HG03025 (cell line): Measurements from ENCODE around the gene PRDM8.
"Not testable (repeated sequence)": the region's sequence is repeated elsewhere in the genome, so short reads cannot be mapped to it uniquely, and the experiment has no call there.

ENCODE experiments used
- ATAC-seq: cut with Tn5 transposase; IDR thresholded peaks from one replicate; pipeline ENCODE4 v1.9.1; 2021; ENCODE audit warnings: mild to moderate bottlenecking, moderate library complexity; ENCODE audit not compliant: unreplicated experiment, low FRiP score

PRDM8 gene

GRCh38 chr4:80196922-80197573 lies at the start of gene PRDM8:
Gene PRDM8, plus strand, starts transcription at chr4:80197503. Its CDS starts 2,578 bp downstream, at chr4:80200081.
- no peak for ATAC-seq

- no peak for ATAC-seq
Measured at GRCh38 chr4:80150387-80151180, 46.7 kb upstream of the PRDM8 start.

GRCh38 chr4:80151981-80152380 lies 45.3 kb upstream of the PRDM8 start:
- no peak for ATAC-seq

- no peak for ATAC-seq
Measured at GRCh38 chr4:80153874-80154544, 43.3 kb upstream of the PRDM8 start.

- ATAC-seq: no peak
Measured at GRCh38 chr4:80154545-80154933, 42.8 kb upstream of the PRDM8 start.

- no peak for ATAC-seq
Measured at GRCh38 chr4:80155316-80155982, 41.9 kb upstream of the PRDM8 start.

- ATAC-seq: no peak
Measured at GRCh38 chr4:80156410-80156809, 40.9 kb upstream of the PRDM8 start.

GRCh38 chr4:80161413-80162058 lies 35.8 kb upstream of the PRDM8 start:
- ATAC-seq: no peak

- ATAC-seq: no peak
Measured at GRCh38 chr4:80162418-80162817, 34.9 kb upstream of the PRDM8 start.

- no peak for ATAC-seq
Measured at GRCh38 chr4:80165855-80166254, 31.4 kb upstream of the PRDM8 start.

- no peak for ATAC-seq
Measured at GRCh38 chr4:80171251-80171650, 26.1 kb upstream of the PRDM8 start.

GRCh38 chr4:80171656-80172055 lies 25.6 kb upstream of the PRDM8 start:
- ATAC-seq: no peak

GRCh38 chr4:80172203-80172602 lies 25.1 kb upstream of the PRDM8 start:
- peak; percentile 79 for ATAC-seq

- peak; percentile 59 for ATAC-seq
Measured at GRCh38 chr4:80173401-80173800, 23.9 kb upstream of the PRDM8 start.

GRCh38 chr4:80173841-80174240 lies 23.5 kb upstream of the PRDM8 start:
- ATAC-seq: no peak

- ATAC-seq: not testable (repeated sequence)
Measured at GRCh38 chr4:80177793-80178192, 19.5 kb upstream of the PRDM8 start.

GRCh38 chr4:80178964-80179363 lies 18.3 kb upstream of the PRDM8 start:
- ATAC-seq: no peak

GRCh38 chr4:80179637-80180161 lies 17.6 kb upstream of the PRDM8 start:
- no peak for ATAC-seq

- no peak for ATAC-seq
Measured at GRCh38 chr4:80180743-80181142, 16.6 kb upstream of the PRDM8 start.

GRCh38 chr4:80182237-80182866 lies 15.0 kb upstream of the PRDM8 start:
- ATAC-seq: no peak
